ENCODE measurements around the gene ATP6AP2.

- TF ChIP-seq ZNF337 (CRISPR knock-in tag; IDR thresholded peaks at IDR 0.05; ENCODE audit: borderline replicate concordance, low read depth), result no peak
- no peak for TF ChIP-seq POLR2AphosphoS5 (IDR thresholded peaks at IDR 0.05; ENCODE audit: low read depth, low read length)
- TF ChIP-seq REST (IDR thresholded peaks at IDR 0.05; ENCODE audit: borderline replicate concordance in 1 of 2, low read depth in 1 of 2, low read length in 2 of 2), result no peak
- no peak for TF ChIP-seq SP2 (CRISPR knock-in tag; IDR thresholded peaks at IDR 0.05)
- TF ChIP-seq MXI1 (IDR thresholded peaks at IDR 0.05; ENCODE audit: borderline replicate concordance, low read depth, low read length), result no peak
- TF ChIP-seq FOXJ3 (CRISPR knock-in tag; IDR thresholded peaks at IDR 0.05; ENCODE audit: borderline replicate concordance), result no peak
- no peak for TF ChIP-seq PHF21A (CRISPR knock-in tag; IDR thresholded peaks at IDR 0.05)
- TF ChIP-seq ZMYM3 (CRISPR knock-in tag; IDR thresholded peaks at IDR 0.05), result no peak
- TF ChIP-seq ZNF687 (CRISPR knock-in tag; IDR thresholded peaks at IDR 0.05), result no peak
- no peak for TF ChIP-seq JUND (CRISPR knock-in tag; IDR thresholded peaks at IDR 0.05)
Measured at GRCh38 chrX:40573763-40574162, 7.0 kb upstream of the ATP6AP2 start.
